ENCODE measurements around the gene PRKCB. TPM values are rescaled to one million over a fixed set of nuclear protein-coding genes. Genes with fewer than 3 reads are reported as not detected.
A peak's percentile ranks its signal among the peaks of the same experiment; 100 is the strongest.

PRKCB gene
- total RNA-seq, 2 experiments from 2014 or later = 57.5 to 83.8 TPM

- Mint-ChIP-seq H3K27me3 (no peaks in the 10 kb centered on the region), H3K9me3 (ENCODE audit: low read depth) (no peaks in the 10 kb centered on the region), H3K4me3 (no peak overlapping the region), H3K36me3 (ENCODE audit: low read depth) (peaks cover 18% of the 10 kb centered on the region), H3K27ac (no peak overlapping the region), H3K4me1 (peaks cover 20% of the 10 kb centered on the region)
- CTCF ChIA-PET = no interaction called here
- intact Hi-C loops (cut with DNase I, micrococcal nuclease) = no loop called here
- ATAC-seq (no peak), DNase-seq (no peak)
- POLR2A ChIA-PET = no interaction called here
Measured at GRCh38 chr16:24132797-24133155, 297.0 kb downstream of the PRKCB start.

DNA sequence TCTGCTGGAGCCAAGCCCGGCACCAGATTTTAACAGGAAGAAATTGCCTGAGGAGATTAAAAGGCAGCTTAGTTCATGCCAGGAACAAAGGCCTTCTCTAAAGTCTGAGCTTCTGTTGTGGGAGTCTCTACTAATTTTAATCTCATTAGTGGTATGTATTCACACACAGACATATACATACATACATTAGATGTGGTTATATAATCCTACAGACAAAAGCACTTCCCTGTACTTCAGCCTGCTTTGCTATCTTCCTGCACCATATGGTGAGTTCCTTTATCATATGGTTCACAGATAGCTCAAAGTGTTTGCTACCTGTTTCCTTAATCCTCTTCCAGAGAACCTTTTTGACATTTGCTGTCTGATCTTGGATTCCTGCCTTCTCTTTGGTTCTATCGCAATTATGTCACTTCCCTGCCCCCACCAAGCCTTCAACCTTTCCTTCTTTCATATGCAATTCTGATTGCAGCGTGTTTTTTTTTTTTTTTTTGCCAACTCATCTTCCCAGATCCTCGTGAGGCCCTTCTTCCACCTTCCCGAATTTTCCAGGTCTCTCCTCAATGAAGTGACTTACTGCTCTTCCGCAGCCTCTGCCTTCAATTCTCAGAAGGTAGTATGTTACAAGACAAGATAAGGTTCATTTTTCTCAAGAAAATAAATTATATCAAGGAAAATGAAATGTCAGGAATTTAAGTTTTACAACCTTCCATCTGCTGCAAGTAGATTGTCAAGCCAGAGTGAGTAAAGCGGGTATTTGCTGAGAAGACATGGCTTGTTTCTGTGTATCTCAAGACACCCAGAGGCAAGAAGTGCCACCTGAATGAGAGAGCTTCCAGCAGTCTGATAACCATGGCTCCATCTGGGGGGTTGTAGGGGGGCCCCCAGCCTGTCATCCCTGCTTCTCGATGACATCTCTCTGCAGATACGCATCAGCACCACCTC, 300.1 kb downstream of the PRKCB start:
- Mint-ChIP-seq H3K27ac (no peak overlapping the region), H3K4me1 (peaks cover 39% of the 10 kb centered on the region), H3K4me3 (no peak overlapping the region), H3K9me3 (ENCODE audit: low read depth) (no peaks in the 10 kb centered on the region), H3K36me3 (ENCODE audit: low read depth) (peaks cover 24% of the 10 kb centered on the region), H3K27me3 (no peaks in the 10 kb centered on the region)
- DNase-seq = no peak
- CTCF ChIA-PET = interaction anchor here (0.7 kb wide), 1 partner anchor 165 kb away, joined by 3 read pairs; no protein-coding TSS in a partner anchor
- intact Hi-C loops (cut with DNase I, micrococcal nuclease) = no loop called here
- no peak for ATAC-seq
- POLR2A ChIA-PET = no interaction called here

DNA sequence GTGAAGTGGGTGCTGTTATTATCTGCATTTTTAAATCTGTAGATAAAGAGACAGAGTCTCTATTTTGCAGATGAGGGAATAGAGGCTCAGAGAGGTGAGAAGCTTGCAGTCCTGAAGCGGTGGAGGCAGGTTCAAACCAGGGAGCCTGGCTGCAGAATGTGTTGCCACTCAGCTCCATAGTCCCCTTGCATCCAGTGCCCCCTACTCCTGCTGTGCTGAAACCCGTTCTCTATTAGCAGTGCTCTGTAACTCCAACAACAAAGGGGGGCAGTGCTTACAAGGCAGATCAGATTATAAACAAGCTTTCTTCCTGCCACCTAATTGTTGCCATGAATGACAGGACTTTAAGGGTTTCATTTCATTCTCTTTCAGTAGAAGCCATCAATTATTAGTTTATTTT, 302.2 kb downstream of the PRKCB start:
- no peaks in the 10 kb centered on the region for H3K9me3 Mint-ChIP-seq (ENCODE audit: low read depth)
- DNase-seq = no peak
- H3K27me3 Mint-ChIP-seq = no peaks in the 10 kb centered on the region
- peaks cover 24% of the 10 kb centered on the region for H3K4me1 Mint-ChIP-seq
- H3K27ac Mint-ChIP-seq = no peak overlapping the region
- ChIA-PET POLR2A (no interaction called here), CTCF (interaction anchor here (1.4 kb wide), 1 partner anchor 12 kb away, joined by 3 read pairs; no protein-coding TSS in a partner anchor)
- no peak overlapping the region for H3K4me3 Mint-ChIP-seq
- no peak for ATAC-seq
- intact Hi-C loops (cut with DNase I, micrococcal nuclease) = no loop called here
- H3K36me3 Mint-ChIP-seq (ENCODE audit: low read depth) = peaks cover 15% of the 10 kb centered on the region

DNA sequence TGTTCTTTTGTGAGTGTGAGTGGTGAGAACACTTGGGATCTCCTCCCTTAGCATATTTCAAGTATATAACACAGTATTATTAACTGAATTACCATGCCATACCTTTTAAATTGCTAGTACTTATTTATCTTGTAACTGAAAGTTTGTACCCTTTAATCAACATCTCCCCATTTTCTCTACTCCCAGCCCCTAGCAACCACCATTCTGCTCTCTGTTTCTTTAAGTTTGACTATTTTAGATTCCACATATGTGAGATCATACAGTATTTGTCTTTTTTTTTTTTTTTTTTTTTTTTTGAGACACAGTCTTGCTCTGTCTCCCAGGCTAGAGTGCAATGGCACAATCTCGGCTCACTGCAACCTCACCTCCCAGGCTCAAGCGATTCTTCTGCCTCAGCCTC, 302.8 kb downstream of the PRKCB start:
- ChIA-PET CTCF (interaction anchor here (1.4 kb wide), 1 partner anchor 11 kb away, joined by 3 read pairs; no protein-coding TSS in a partner anchor), POLR2A (no interaction called here)
- H3K27ac Mint-ChIP-seq = peak overlapping the region; percentile 7
- intact Hi-C loops (cut with DNase I, micrococcal nuclease) = no loop called here
- peaks cover 24% of the 10 kb centered on the region for H3K4me1 Mint-ChIP-seq
- H3K4me3 Mint-ChIP-seq = no peak overlapping the region
- H3K27me3 Mint-ChIP-seq = no peaks in the 10 kb centered on the region
- ATAC-seq (no peak), DNase-seq (no peak)
- H3K36me3 Mint-ChIP-seq (ENCODE audit: low read depth) = peaks cover 12% of the 10 kb centered on the region
- H3K9me3 Mint-ChIP-seq (ENCODE audit: low read depth) = no peaks in the 10 kb centered on the region

GRCh38 chr16:24139282-24139681, 303.5 kb downstream of the PRKCB start:
- peak overlapping the region; percentile 24 for H3K27ac Mint-ChIP-seq
- peak; percentile 99 for ATAC-seq
- ChIA-PET CTCF (interaction anchor here (0.6 to 1.4 kb wide), 3 partner anchors 11 to 464 kb away, joined by 3 to 4 read pairs (median 3); no protein-coding TSS in a partner anchor), POLR2A (interaction anchor here (0.6 kb wide), 1 partner anchor 121 kb away, joined by 3 read pairs; no protein-coding TSS in a partner anchor)
- H3K36me3 Mint-ChIP-seq (ENCODE audit: low read depth) = peaks cover 16% of the 10 kb centered on the region
- peak; percentile 27 for DNase-seq
- intact Hi-C loops (cut with DNase I, micrococcal nuclease) = loop anchor here in 1 of 2 experiments (1.0 kb wide), 3 partner anchors 51 to 312 kb away; no protein-coding TSS in a partner anchor
- no peak overlapping the region for H3K4me3 Mint-ChIP-seq
- H3K27me3 Mint-ChIP-seq = no peaks in the 10 kb centered on the region
- H3K9me3 Mint-ChIP-seq (ENCODE audit: low read depth) = no peaks in the 10 kb centered on the region
- peaks cover 24% of the 10 kb centered on the region for H3K4me1 Mint-ChIP-seq

DNA sequence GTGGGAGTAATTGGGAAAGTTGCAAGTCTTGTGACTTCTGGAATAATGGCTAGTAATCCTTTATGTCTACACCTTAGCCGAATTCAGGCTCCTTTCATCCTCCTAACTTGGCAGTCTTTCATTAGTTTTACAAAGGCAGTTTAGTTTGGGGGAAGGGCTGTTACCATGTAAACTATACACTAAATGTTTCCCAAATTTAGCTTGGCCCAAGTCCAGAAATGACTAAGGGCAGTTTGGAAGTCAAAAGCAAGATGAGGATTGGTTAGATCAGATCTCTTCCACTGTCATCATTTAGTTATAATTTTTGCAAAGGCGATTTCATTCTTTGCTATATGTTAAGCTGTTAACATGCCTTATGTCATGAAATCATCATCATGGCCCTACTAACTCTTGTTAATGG, 304.9 kb downstream of the PRKCB start:
- Mint-ChIP-seq H3K36me3 (ENCODE audit: low read depth) (peaks cover 23% of the 10 kb centered on the region), H3K4me3 (no peak overlapping the region), H3K27me3 (no peaks in the 10 kb centered on the region), H3K4me1 (peaks cover 24% of the 10 kb centered on the region), H3K9me3 (ENCODE audit: low read depth) (no peaks in the 10 kb centered on the region), H3K27ac (peak overlapping the region; percentile 40)
- ChIA-PET CTCF (no interaction called here), POLR2A (no interaction called here)
- intact Hi-C loops (cut with DNase I, micrococcal nuclease) = loop anchor here in 1 of 2 experiments (5.0 kb wide), 1 partner anchor 117 kb away; the partner anchor contains the start of gene CACNG3
- no peak for ATAC-seq
- no peak for DNase-seq

DNA sequence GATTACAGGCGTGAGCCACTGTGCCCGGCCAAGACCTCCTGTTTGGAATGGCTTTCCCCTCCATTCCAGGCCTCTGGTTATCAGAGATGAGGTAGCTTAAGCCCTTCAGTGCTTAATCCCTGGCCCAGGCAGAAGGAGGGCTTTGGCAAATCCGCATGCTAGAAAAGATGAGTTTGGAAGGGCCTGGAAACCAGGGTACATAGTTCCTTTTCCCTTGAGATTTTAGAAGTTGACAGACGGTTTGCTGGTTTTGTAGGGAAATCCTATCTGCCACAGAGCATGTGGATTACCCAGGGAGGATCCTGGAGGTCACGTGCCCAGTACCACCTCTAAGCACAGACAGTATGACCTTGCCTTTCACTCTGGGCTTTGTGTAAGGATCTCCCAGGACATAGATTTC, 305.7 kb downstream of the PRKCB start:
- Mint-ChIP-seq H3K4me3 (no peak overlapping the region), H3K9me3 (ENCODE audit: low read depth) (no peaks in the 10 kb centered on the region), H3K27ac (no peak overlapping the region), H3K27me3 (no peaks in the 10 kb centered on the region), H3K36me3 (ENCODE audit: low read depth) (peaks cover 24% of the 10 kb centered on the region), H3K4me1 (peaks cover 24% of the 10 kb centered on the region)
- DNase-seq (no peak), ATAC-seq (no peak)
- ChIA-PET POLR2A (no interaction called here), CTCF (no interaction called here)
- intact Hi-C loops (cut with DNase I, micrococcal nuclease) = loop anchor here in 1 of 2 experiments (5.0 kb wide), 1 partner anchor 116 kb away; the partner anchor contains the start of gene CACNG3

DNA sequence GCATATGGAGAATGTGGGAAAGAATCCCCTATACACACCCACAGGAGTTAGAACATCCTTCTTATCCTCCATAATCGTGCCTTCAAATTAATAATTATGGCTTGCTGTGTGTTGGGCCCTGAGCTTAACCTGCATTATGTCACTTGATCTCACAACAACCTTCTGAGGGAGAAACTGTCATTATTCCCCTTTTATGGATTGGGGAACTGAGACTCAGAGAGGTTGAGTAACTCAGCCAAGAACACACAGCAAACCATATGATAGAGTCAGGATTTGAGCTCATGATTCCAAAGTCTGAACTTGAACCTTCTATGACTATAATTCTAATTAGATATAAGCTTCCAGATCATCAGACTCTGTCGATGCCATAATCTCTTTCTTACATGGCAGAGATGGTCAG, 306.1 kb downstream of the PRKCB start:
- Mint-ChIP-seq H3K36me3 (ENCODE audit: low read depth) (peaks cover 23% of the 10 kb centered on the region), H3K27ac (no peak overlapping the region), H3K4me3 (no peak overlapping the region), H3K27me3 (no peaks in the 10 kb centered on the region), H3K9me3 (ENCODE audit: low read depth) (no peaks in the 10 kb centered on the region), H3K4me1 (peaks cover 24% of the 10 kb centered on the region)
- intact Hi-C loops (cut with DNase I, micrococcal nuclease) = loop anchor here in 1 of 2 experiments (5.0 kb wide), 1 partner anchor 115 kb away; the partner anchor contains the start of gene CACNG3
- DNase-seq (no peak), ATAC-seq (no peak)
- ChIA-PET POLR2A (no interaction called here), CTCF (no interaction called here)

GRCh38 chr16:24145927-24146326, 310.1 kb downstream of the PRKCB start:
- H3K9me3 Mint-ChIP-seq (ENCODE audit: low read depth) = no peaks in the 10 kb centered on the region
- peaks cover 23% of the 10 kb centered on the region for H3K4me1 Mint-ChIP-seq
- no peak for DNase-seq
- ATAC-seq = no peak
- POLR2A ChIA-PET = no interaction called here
- CTCF ChIA-PET = interaction anchor here (0.6 kb wide), 1 partner anchor 9 kb away, joined by 3 read pairs; no protein-coding TSS in a partner anchor
- intact Hi-C loops (cut with DNase I, micrococcal nuclease) = no loop called here
- peak overlapping the region; percentile 5 for H3K27ac Mint-ChIP-seq
- H3K36me3 Mint-ChIP-seq (ENCODE audit: low read depth) = peaks cover 24% of the 10 kb centered on the region
- no peak overlapping the region for H3K4me3 Mint-ChIP-seq
- no peaks in the 10 kb centered on the region for H3K27me3 Mint-ChIP-seq

- H3K9me3 Mint-ChIP-seq (ENCODE audit: low read depth) = peaks cover 3% of the 10 kb centered on the region
- intact Hi-C loops (cut with DNase I, micrococcal nuclease) = no loop called here
- H3K36me3 Mint-ChIP-seq (ENCODE audit: low read depth) = peaks cover 28% of the 10 kb centered on the region
- ATAC-seq (no peak), DNase-seq (no peak)
- no peaks in the 10 kb centered on the region for H3K27me3 Mint-ChIP-seq
- POLR2A ChIA-PET = no interaction called here
- H3K4me3 Mint-ChIP-seq = no peak overlapping the region
- H3K27ac Mint-ChIP-seq = no peak overlapping the region
- CTCF ChIA-PET = interaction anchor here (0.6 to 0.8 kb wide), 2 partner anchors 8 to 781 kb away, joined by 3 to 4 read pairs; no protein-coding TSS in a partner anchor
- peaks cover 29% of the 10 kb centered on the region for H3K4me1 Mint-ChIP-seq
Measured at GRCh38 chr16:24146518-24146917, 310.7 kb downstream of the PRKCB start.

- intact Hi-C loops (cut with DNase I, micrococcal nuclease) = no loop called here
- Mint-ChIP-seq H3K27ac (peak overlapping the region; percentile 45), H3K4me3 (no peak overlapping the region), H3K4me1 (peaks cover 44% of the 10 kb centered on the region), H3K36me3 (ENCODE audit: low read depth) (peaks cover 33% of the 10 kb centered on the region), H3K27me3 (no peaks in the 10 kb centered on the region), H3K9me3 (ENCODE audit: low read depth) (peaks cover 11% of the 10 kb centered on the region)
- DNase-seq = no peak
- ChIA-PET POLR2A (no interaction called here), CTCF (interaction anchor here (0.6 to 1.3 kb wide), 4 partner anchors 10 to 871 kb away, joined by 3 read pairs; no protein-coding TSS in a partner anchor)
- no peak for ATAC-seq
Measured at GRCh38 chr16:24149102-24149501, 313.3 kb downstream of the PRKCB start.
